DOHH2 (cell line): Measurements from ENCODE around the gene KLHDC9.

ENCODE experiments used
- H3F3A ChIP-seq: fragments of 200-600 bp; sonication (generic), shearing (Covaris generic); 2 replicates; pipeline ENCODE4 v1.6.0; 2016; ENCODE audit warnings: antibody characterized with exemption, mild to moderate bottlenecking; ENCODE audit not compliant: control insufficient read depth, insufficient read depth
- H3K27ac ChIP-seq: fragments of 200-600 bp; sonication (generic); 2 replicates; pipeline ENCODE4 v1.5.1; 2014; ENCODE audit warnings: low read depth, mild to moderate bottlenecking, low read length, moderate library complexity
- H3K27me3 ChIP-seq: fragments of 200-600 bp; sonication (generic); 2 replicates; pipeline ENCODE4 v1.6.1; 2014; ENCODE audit warnings: mild to moderate bottlenecking, low read length, mixed read lengths; ENCODE audit not compliant: control insufficient read depth
- H3K36me3 ChIP-seq: fragments of 200-600 bp; sonication (generic); 2 replicates; pipeline ENCODE4 v1.6.1; 2014; ENCODE audit warnings: mild to moderate bottlenecking, low read length, moderate library complexity, mixed read lengths; ENCODE audit not compliant: control insufficient read depth
- H3K4me1 ChIP-seq: fragments of 200-600 bp; sonication (generic); 2 replicates; pipeline ENCODE4 v1.6.1; 2014; ENCODE audit warnings: mild to moderate bottlenecking, low read length, mixed read lengths; ENCODE audit not compliant: control insufficient read depth
- H3K4me2 ChIP-seq: fragments of 200-600 bp; sonication (generic); 2 replicates; pipeline ENCODE4 v1.6.0; 2014; ENCODE audit warnings: mild to moderate bottlenecking, low read length, moderate library complexity
- H3K4me3 ChIP-seq: fragments of 200-600 bp; sonication (generic); 2 replicates; pipeline ENCODE4 v1.5.1; 2014; ENCODE audit warnings: mild to moderate bottlenecking, low read length, mixed read lengths
- H3K79me2 ChIP-seq: fragments of 200-600 bp; sonication (generic); 2 replicates; pipeline ENCODE4 v1.6.1; 2014; ENCODE audit warnings: mild to moderate bottlenecking, low read length, mixed read lengths; ENCODE audit not compliant: control insufficient read depth
- H3K9me2 ChIP-seq: fragments of 200-600 bp; sonication (generic); replicated peaks from 2 replicates; pipeline ENCODE4 v1.6.1; 2014; ENCODE audit warnings: mild to moderate bottlenecking, low read length, mixed read lengths; ENCODE audit not compliant: control insufficient read depth
- H3K9me3 ChIP-seq: fragments of 200-600 bp; sonication (generic); 2 replicates; pipeline ENCODE4 v1.6.1; 2014; ENCODE audit warnings: antibody characterized with exemption, low read length, mixed read lengths; ENCODE audit not compliant: control insufficient read depth, insufficient read depth
- H4K20me1 ChIP-seq: fragments of 200-600 bp; sonication (generic); 2 replicates; pipeline ENCODE4 v1.6.0; 2014; ENCODE audit warnings: low read depth, mild to moderate bottlenecking, antibody characterized with exemption, low read length, moderate library complexity; ENCODE audit not compliant: control insufficient read depth, insufficient read depth
- EZH2phosphoT487 ChIP-seq: fragments of 200-600 bp; sonication (generic); IDR thresholded peaks from 2 replicates; pipeline ENCODE4 v1.6.1; 2017; ENCODE audit warnings: borderline replicate concordance, mild to moderate bottlenecking, antibody characterized with exemption, low read length, moderate library complexity, mixed read lengths
- TF ChIP-seq, protein P1 (sequence below): fragments of 200-600 bp; sonication (generic); IDR thresholded peaks from one replicate; pipeline ENCODE4 v1.5.1; 2014; ENCODE audit warnings: antibody characterized with exemption, mild to moderate bottlenecking, low read depth, low read length; ENCODE audit not compliant: poor library complexity, severe bottlenecking

Gene KLHDC9

DNA sequence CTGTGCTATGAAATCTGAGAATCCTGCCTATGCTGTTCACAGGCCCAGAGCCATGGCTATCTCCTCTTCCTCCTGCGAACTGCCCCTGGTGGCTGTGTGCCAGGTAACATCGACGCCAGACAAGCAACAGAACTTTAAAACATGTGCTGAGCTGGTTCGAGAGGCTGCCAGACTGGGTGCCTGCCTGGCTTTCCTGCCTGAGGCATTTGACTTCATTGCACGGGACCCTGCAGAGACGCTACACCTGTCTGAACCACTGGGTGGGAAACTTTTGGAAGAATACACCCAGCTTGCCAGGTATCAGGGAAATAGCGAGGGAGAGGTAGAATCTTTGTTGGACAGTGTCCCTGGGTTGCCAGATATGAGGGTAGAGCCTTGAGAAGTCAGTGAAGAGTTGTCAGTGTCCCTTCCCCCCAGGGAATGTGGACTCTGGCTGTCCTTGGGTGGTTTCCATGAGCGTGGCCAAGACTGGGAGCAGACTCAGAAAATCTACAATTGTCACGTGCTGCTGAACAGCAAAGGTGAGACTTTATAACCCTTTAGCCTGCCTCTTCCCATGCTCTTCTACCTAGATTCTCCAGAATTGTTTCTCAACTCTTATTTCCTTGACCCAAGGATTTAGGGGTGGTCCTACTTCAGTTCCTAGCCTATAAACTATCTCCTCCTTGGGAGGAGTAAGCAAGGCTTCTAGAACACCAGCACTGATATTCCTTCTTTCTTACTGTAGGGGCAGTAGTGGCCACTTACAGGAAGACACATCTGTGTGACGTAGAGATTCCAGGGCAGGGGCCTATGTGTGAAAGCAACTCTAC lies 21.1 kb downstream of the KLHDC9 start:
- Histone ChIP-seq H3K9me2 (no peaks in the 10 kb centered on the region), H3F3A (0 out of 2 replicates have a peak, but pooled peaks cover 2% of the 10 kb centered on the region), H3K79me2 (peaks cover 52% of the 10 kb centered on the region), H3K4me2 (peak overlapping the region; percentile 95), H3K27ac (peak overlapping the region; percentile 45), H3K27me3 (no peaks in the 10 kb centered on the region), H3K4me1 (peaks cover 49% of the 10 kb centered on the region), H3K36me3 (peaks cover 73% of the 10 kb centered on the region), H3K9me3 (no peaks in the 10 kb centered on the region), H3K4me3 (peak overlapping the region; percentile 97), H4K20me1 (peaks cover 10% of the 10 kb centered on the region; the same call in 1 of the 2 replicates)
- TF ChIP-seq EZH2phosphoT487 = no peak
- TF ChIP-seq, protein P1, sequence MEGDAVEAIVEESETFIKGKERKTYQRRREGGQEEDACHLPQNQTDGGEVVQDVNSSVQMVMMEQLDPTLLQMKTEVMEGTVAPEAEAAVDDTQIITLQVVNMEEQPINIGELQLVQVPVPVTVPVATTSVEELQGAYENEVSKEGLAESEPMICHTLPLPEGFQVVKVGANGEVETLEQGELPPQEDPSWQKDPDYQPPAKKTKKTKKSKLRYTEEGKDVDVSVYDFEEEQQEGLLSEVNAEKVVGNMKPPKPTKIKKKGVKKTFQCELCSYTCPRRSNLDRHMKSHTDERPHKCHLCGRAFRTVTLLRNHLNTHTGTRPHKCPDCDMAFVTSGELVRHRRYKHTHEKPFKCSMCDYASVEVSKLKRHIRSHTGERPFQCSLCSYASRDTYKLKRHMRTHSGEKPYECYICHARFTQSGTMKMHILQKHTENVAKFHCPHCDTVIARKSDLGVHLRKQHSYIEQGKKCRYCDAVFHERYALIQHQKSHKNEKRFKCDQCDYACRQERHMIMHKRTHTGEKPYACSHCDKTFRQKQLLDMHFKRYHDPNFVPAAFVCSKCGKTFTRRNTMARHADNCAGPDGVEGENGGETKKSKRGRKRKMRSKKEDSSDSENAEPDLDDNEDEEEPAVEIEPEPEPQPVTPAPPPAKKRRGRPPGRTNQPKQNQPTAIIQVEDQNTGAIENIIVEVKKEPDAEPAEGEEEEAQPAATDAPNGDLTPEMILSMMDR = peak; percentile 54

DNA sequence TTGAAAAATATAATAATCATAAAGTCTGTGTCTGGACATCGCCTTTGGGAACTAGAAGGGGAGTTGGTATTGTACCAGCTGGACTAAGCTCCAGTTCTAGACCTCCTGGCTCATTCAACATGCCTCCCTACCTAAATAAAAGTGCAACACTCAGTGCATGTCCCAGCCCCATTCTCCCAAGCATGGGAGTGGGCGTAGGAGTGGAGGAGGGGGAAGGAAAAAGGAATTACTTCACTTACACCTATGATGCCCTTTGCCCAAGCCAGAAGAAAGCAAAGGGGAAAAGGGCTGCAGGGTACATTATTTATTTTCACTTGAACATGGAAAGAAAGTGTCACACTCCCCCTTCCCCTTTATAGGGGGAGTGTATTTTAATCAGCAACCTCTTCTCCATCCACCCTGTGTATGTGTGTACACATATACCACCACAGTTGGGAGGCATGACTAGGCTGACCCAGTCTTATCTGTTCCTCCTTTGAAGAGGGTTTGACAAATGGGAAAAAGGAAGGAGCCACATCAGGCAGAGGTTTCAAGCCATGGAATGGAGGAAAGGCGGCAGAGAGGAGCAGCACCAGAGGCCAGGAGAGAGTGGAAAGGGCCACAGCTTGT lies 23.0 kb downstream of the KLHDC9 start:
- Histone ChIP-seq H3K4me2 (no peak overlapping the region), H3F3A (0 out of 2 replicates have a peak, but pooled peaks cover 2% of the 10 kb centered on the region), H3K36me3 (peaks cover 75% of the 10 kb centered on the region), H3K4me3 (no peak overlapping the region), H3K27me3 (no peaks in the 10 kb centered on the region), H3K9me3 (no peaks in the 10 kb centered on the region), H3K79me2 (peaks cover 39% of the 10 kb centered on the region), H3K4me1 (peaks cover 34% of the 10 kb centered on the region), H4K20me1 (peaks cover 3% of the 10 kb centered on the region; the same call in 1 of the 2 replicates), H3K27ac (no peak overlapping the region), H3K9me2 (no peaks in the 10 kb centered on the region)
- TF ChIP-seq, protein P1 = no peak
- TF ChIP-seq EZH2phosphoT487 = no peak

DNA sequence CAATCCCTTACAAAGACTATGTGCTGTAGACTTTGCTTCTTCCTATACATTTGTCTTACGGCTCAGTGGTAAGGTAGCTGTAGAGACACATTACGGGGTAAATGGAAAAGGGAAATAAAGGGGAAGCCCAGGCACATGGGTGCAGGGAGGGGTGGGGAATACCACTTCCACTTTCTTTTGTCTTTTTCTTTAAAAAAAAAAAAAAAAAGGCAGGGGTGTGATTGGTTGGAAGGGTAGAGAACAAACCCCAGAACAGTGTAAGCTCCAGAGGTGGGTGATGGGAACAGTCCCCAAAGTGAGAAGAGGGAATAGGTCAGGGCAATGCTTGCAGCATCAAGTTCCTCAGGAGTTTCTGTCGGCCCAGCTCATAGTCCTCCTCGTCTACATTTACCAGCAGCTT lies 23.7 kb downstream of the KLHDC9 start:
- Histone ChIP-seq H3K4me1 (peaks cover 27% of the 10 kb centered on the region), H3K9me3 (no peaks in the 10 kb centered on the region), H3K4me3 (no peak overlapping the region), H4K20me1 (no peaks in the 10 kb centered on the region), H3K9me2 (no peaks in the 10 kb centered on the region), H3F3A (0 out of 2 replicates have a peak, but pooled peaks cover 2% of the 10 kb centered on the region), H3K27ac (no peak overlapping the region), H3K4me2 (no peak overlapping the region), H3K36me3 (peaks cover 74% of the 10 kb centered on the region), H3K79me2 (peaks cover 35% of the 10 kb centered on the region), H3K27me3 (no peaks in the 10 kb centered on the region)
- TF ChIP-seq EZH2phosphoT487 = no peak
- TF ChIP-seq, protein P1 = no peak
